Transverse colon (tissue), 3 donors: ENCODE results near the gene OSBPL9.

Experiments
- EP300 ChIP-seq: sonication (generic); formaldehyde crosslinking; IDR thresholded peaks from one replicate; pipeline ENCODE4 v1.6.1; 2017; ENCODE audit warnings: antibody characterized with exemption, low read depth
- POLR2A ChIP-seq: fragments of 450-650 bp; IDR thresholded peaks from one replicate; pipeline ENCODE4 v1.6.1; 2016; ENCODE audit warnings: antibody characterized with exemption, mild to moderate bottlenecking, moderate library complexity
- TF ChIP-seq, protein P1 (sequence below), 5 experiments: fragments of 200-600 bp in 3 of 5; fragments of 450-650 bp in 2 of 5; sonication (generic) in 3 of 5; IDR thresholded peaks; 1 replicate in 2 of 5; 2 replicates in 3 of 5; pipeline ENCODE4 v1.5.1; 2016 to 2017; ENCODE audit warnings: antibody characterized with exemption in 5 of 5, inconsistent platforms in 3 of 5, mild to moderate bottlenecking in 2 of 5, moderate library complexity in 1 of 5

DNA sequence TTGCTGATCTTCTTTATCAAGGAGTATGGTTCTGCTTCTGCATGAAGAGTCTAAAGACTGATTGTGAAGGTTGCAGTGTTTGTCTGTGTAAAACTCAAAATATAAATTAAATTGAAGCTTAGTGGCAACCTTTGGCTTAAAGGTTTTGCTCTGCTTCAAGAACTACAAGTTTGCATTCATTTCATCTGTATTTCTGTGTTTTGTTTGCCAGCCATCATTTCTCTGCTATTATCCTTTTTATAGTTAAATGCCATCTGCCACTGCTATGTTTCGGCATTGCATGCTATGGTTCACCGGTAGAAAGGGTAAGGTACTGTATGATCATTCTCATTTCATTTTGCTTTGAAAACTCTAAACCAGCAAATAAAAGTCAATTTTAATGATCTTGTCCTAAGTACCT is 52.9 kb downstream of the OSBPL9 start:
- TF ChIP-seq, protein P1, sequence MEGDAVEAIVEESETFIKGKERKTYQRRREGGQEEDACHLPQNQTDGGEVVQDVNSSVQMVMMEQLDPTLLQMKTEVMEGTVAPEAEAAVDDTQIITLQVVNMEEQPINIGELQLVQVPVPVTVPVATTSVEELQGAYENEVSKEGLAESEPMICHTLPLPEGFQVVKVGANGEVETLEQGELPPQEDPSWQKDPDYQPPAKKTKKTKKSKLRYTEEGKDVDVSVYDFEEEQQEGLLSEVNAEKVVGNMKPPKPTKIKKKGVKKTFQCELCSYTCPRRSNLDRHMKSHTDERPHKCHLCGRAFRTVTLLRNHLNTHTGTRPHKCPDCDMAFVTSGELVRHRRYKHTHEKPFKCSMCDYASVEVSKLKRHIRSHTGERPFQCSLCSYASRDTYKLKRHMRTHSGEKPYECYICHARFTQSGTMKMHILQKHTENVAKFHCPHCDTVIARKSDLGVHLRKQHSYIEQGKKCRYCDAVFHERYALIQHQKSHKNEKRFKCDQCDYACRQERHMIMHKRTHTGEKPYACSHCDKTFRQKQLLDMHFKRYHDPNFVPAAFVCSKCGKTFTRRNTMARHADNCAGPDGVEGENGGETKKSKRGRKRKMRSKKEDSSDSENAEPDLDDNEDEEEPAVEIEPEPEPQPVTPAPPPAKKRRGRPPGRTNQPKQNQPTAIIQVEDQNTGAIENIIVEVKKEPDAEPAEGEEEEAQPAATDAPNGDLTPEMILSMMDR (IDR thresholded peaks at IDR 0.05): no peak
- TF ChIP-seq EP300 (no peak), POLR2A (no peak)
